Neural cell (in vitro differentiated cells): ENCODE results near the gene PPP1R9B.

Experiments used
- EP300 ChIP-seq: fragments of 450-650 bp; conservative IDR thresholded peaks from 2 replicates; pipeline ENCODE4 v1.6.1; 2014; ENCODE audit warnings: antibody characterized with exemption, mild to moderate bottlenecking, moderate library complexity; ENCODE audit not compliant: poor library complexity, severe bottlenecking
- MXI1 ChIP-seq: fragments of 450-650 bp; conservative IDR thresholded peaks from 2 replicates; pipeline ENCODE4 v1.6.1; 2014; ENCODE audit warnings: antibody characterized with exemption, mild to moderate bottlenecking; ENCODE audit not compliant: poor library complexity, severe bottlenecking
- RAD21 ChIP-seq: fragments of 450-650 bp; conservative IDR thresholded peaks from 2 replicates; pipeline ENCODE4 v1.6.1; 2014; ENCODE audit warnings: antibody characterized with exemption, mild to moderate bottlenecking, moderate library complexity
- TAF1 ChIP-seq: IDR thresholded peaks from 2 replicates; pipeline ENCODE4 v1.6.1; 2012; ENCODE audit warnings: low read depth
- TF ChIP-seq, protein P1 (sequence below): fragments of 450-650 bp; IDR thresholded peaks from 2 replicates; pipeline ENCODE4 v1.5.1; 2014; ENCODE audit warnings: antibody characterized with exemption, mild to moderate bottlenecking, moderate library complexity; ENCODE audit not compliant: poor library complexity, severe bottlenecking

DNA sequence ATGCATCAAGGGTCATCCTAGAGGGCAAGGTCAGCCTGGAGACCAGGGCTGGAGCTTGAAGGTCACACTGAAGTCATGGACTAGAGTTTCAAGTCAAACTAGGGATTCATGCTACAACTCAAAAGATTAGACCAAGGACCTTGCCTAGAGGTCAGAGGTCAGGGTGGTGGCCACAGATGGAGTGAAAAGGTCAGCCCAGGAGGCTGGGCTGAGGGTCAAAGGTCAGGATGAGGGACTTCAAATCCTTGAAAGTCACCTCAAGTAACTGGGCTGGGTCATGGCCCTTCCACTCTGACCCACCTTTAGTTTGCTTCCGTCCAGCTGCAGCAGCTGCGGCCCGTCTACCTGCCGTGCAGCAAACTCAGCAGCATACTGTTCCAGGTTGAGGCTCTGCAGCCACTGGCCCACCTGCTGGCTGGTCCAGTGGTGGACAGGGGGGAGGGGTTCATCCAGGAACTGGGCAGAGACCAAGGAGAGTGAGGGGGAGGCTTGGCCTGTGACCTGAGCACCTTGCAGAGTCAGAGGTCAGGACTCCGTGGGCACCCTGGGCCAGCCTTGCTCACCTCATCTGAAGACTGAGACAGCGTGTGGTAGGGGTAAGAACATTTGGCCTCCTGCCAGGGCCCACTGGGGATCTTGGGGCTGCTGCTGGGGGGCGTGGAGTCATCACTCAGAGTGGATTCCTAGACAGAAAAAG is 36.7 kb downstream of the PPP1R9B start:
- TF ChIP-seq, protein P1, sequence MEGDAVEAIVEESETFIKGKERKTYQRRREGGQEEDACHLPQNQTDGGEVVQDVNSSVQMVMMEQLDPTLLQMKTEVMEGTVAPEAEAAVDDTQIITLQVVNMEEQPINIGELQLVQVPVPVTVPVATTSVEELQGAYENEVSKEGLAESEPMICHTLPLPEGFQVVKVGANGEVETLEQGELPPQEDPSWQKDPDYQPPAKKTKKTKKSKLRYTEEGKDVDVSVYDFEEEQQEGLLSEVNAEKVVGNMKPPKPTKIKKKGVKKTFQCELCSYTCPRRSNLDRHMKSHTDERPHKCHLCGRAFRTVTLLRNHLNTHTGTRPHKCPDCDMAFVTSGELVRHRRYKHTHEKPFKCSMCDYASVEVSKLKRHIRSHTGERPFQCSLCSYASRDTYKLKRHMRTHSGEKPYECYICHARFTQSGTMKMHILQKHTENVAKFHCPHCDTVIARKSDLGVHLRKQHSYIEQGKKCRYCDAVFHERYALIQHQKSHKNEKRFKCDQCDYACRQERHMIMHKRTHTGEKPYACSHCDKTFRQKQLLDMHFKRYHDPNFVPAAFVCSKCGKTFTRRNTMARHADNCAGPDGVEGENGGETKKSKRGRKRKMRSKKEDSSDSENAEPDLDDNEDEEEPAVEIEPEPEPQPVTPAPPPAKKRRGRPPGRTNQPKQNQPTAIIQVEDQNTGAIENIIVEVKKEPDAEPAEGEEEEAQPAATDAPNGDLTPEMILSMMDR, result no peak
- TF ChIP-seq EP300 (no peak), RAD21 (no peak), MXI1 (no peak), TAF1 (no peak)
